Measurements from ENCODE around the gene PTF1A. TPM values are rescaled to one million over a fixed set of nuclear protein-coding genes. Genes with fewer than 3 reads are reported as not detected.

The PTF1A gene
- total RNA-seq, 1 experiment from 2014 or later, result not detected

DNA sequence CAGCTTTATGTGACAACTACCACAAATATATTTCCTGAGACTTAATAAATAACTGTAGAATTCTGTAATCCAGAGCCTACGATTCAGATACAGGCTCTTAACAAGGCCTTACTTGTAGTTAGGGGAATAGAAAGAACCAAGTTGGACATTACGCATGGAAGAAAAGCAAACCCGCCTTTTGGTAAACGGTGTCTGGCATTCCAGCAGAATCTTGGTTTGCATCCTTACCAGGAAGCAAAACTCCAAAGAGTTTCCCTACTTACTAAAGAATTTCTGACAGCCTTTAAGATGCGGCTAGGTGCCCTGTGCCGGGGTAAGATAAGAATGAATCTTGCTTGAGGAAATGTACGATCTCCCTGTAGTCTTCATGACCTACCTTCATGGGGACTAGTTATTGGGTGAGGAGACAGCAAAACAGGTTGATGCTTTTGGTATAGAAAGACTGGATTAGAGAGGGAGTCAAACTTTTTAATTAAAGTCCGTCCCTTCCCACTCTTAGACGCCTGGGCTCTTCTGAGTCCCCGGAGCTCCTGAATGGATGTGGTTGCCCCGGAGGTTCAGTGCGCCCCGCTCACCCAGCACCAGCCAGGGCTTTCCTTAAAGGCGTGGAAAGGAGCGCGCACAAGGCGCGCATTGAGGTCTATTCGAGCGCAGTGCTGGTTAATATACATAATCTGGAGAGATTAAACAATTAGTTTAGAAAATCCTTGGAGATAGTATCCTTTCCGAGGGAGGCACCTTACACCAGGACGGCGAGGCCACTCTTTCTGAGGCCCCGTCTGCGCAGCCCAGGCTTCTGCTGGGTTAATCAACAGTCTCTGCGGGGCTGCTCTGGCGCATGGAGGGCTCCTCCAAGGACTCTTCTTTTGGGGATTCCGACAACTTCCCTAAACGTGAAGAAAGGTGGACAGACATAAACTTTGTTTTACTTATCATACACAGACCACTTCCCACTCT, 11.5 kb downstream of the PTF1A start:
- H3K27me3 ChIP-seq (replicated peaks; ENCODE audit: control insufficient read depth, insufficient read depth, low read length), result peaks cover 2% of the 10 kb centered on the region
- ChIA-PET CTCF (no interaction called here), POLR2A (no interaction called here)
- no peaks in the 10 kb centered on the region for H3K36me3 ChIP-seq (ENCODE audit: control insufficient read depth, insufficient read depth, low read length)
- BruUV-seq (replicated peaks), result no TSS peak
- H3K36me3 Mint-ChIP-seq (ENCODE audit: insufficient read depth, unreplicated experiment), result no peaks in the 10 kb centered on the region
- no peak overlapping the region for H3K27ac Mint-ChIP-seq (ENCODE audit: unreplicated experiment)
- H3K4me1 ChIP-seq, result no peaks in the 10 kb centered on the region
- H3K4me1 Mint-ChIP-seq (ENCODE audit: low read depth, unreplicated experiment), result no peaks in the 10 kb centered on the region
- no peak for DNase-seq
- H3K4me3 Mint-ChIP-seq (ENCODE audit: unreplicated experiment), result no peak overlapping the region
- intact Hi-C loops (cut with micrococcal nuclease; ENCODE audit: unreplicated experiment), result no loop called here
- no peaks in the 10 kb centered on the region for H3K9me3 ChIP-seq
- TF ChIP-seq, protein P1, sequence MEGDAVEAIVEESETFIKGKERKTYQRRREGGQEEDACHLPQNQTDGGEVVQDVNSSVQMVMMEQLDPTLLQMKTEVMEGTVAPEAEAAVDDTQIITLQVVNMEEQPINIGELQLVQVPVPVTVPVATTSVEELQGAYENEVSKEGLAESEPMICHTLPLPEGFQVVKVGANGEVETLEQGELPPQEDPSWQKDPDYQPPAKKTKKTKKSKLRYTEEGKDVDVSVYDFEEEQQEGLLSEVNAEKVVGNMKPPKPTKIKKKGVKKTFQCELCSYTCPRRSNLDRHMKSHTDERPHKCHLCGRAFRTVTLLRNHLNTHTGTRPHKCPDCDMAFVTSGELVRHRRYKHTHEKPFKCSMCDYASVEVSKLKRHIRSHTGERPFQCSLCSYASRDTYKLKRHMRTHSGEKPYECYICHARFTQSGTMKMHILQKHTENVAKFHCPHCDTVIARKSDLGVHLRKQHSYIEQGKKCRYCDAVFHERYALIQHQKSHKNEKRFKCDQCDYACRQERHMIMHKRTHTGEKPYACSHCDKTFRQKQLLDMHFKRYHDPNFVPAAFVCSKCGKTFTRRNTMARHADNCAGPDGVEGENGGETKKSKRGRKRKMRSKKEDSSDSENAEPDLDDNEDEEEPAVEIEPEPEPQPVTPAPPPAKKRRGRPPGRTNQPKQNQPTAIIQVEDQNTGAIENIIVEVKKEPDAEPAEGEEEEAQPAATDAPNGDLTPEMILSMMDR (IDR thresholded peaks at IDR 0.05; ENCODE audit: insufficient read depth in 1 of 2, low read depth in 1 of 2, low read length in 1 of 2, severe bottlenecking in 1 of 2, unreplicated experiment in 1 of 2), result no peak
- H3K9me3 Mint-ChIP-seq (ENCODE audit: unreplicated experiment), result no peaks in the 10 kb centered on the region
- peaks cover 18% of the 10 kb centered on the region for H3K27me3 Mint-ChIP-seq (ENCODE audit: insufficient read depth, unreplicated experiment)
- no peak overlapping the region for H3K4me3 ChIP-seq (ENCODE audit: low read depth, low read length)

DNA sequence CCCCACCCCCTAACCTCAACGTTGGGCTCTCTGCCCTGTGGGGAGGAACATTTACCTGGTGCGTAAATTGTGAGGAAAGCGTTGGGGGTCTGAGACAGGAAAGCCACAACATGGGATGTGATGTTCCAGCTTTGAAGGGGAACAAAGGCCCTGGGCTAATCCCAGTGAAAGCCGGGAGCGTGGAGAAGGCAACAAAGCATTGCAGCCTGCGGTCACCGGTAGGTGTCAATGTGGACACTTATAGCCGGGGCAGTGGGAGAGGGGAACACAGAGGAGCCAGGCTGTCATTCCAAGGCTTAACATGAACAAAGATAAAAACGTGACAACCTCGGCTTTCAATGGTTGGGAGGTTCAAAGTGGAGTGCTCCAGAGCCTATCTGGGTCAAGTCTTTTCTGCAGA, 12.7 kb downstream of the PTF1A start:
- H3K4me1 ChIP-seq, result no peaks in the 10 kb centered on the region
- ChIA-PET POLR2A (no interaction called here), CTCF (no interaction called here)
- Mint-ChIP-seq H3K9me3 (ENCODE audit: unreplicated experiment) (no peaks in the 10 kb centered on the region), H3K4me3 (ENCODE audit: unreplicated experiment) (no peak overlapping the region), H3K27ac (ENCODE audit: unreplicated experiment) (no peak overlapping the region), H3K27me3 (ENCODE audit: insufficient read depth, unreplicated experiment) (peaks cover 24% of the 10 kb centered on the region), H3K4me1 (ENCODE audit: low read depth, unreplicated experiment) (no peaks in the 10 kb centered on the region), H3K36me3 (ENCODE audit: insufficient read depth, unreplicated experiment) (no peaks in the 10 kb centered on the region)
- H3K27me3 ChIP-seq (replicated peaks; ENCODE audit: control insufficient read depth, insufficient read depth, low read length), result peaks cover 2% of the 10 kb centered on the region
- no peak for DNase-seq
- intact Hi-C loops (cut with micrococcal nuclease; ENCODE audit: unreplicated experiment), result no loop called here
- H3K36me3 ChIP-seq (ENCODE audit: control insufficient read depth, insufficient read depth, low read length), result no peaks in the 10 kb centered on the region
- TF ChIP-seq, protein P1 (IDR thresholded peaks at IDR 0.05; ENCODE audit: insufficient read depth in 1 of 2, low read depth in 1 of 2, low read length in 1 of 2, severe bottlenecking in 1 of 2, unreplicated experiment in 1 of 2), result no peak
- no peak overlapping the region for H3K4me3 ChIP-seq (ENCODE audit: low read depth, low read length)
- BruUV-seq (replicated peaks), result no TSS peak
- H3K9me3 ChIP-seq, result no peaks in the 10 kb centered on the region

DNA sequence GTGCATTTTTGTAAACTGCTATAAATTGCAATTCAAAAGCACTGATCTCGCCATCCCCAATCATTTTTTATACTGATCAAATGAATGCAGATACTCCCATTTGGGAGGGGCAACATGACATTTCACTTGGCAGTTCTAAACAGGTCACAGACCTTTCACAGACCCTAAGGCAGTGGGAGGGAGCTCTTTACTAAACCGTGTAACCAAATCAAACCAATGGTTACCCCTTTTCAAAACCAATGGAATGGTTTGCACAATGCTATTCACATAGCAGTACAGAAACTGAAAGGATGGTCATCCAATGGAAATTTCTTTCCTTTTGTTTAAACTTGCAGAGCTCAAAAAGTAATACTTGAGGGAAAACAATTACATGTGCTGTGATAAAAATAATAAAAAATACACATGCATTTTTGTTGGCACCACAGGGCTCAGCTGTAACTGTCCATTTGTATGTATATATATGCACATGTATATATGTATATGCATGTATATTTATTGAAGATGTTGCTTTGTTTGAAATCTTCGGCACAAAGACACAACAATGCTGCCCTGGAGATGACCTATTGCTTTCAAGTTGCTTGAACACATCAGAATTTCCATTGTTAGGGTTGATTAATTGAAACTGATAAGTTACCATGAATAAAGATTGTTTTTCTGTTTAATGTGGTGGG, 14.0 kb downstream of the PTF1A start:
- POLR2A ChIA-PET, result no interaction called here
- H3K4me3 ChIP-seq (ENCODE audit: low read depth, low read length), result no peak overlapping the region
- DNase-seq, result no peak
- Mint-ChIP-seq H3K4me3 (ENCODE audit: unreplicated experiment) (no peak overlapping the region), H3K9me3 (ENCODE audit: unreplicated experiment) (no peaks in the 10 kb centered on the region), H3K4me1 (ENCODE audit: low read depth, unreplicated experiment) (no peaks in the 10 kb centered on the region), H3K36me3 (ENCODE audit: insufficient read depth, unreplicated experiment) (no peaks in the 10 kb centered on the region), H3K27me3 (ENCODE audit: insufficient read depth, unreplicated experiment) (peaks cover 25% of the 10 kb centered on the region), H3K27ac (ENCODE audit: unreplicated experiment) (no peak overlapping the region)
- H3K4me1 ChIP-seq, result no peaks in the 10 kb centered on the region
- intact Hi-C loops (cut with micrococcal nuclease; ENCODE audit: unreplicated experiment), result no loop called here
- H3K36me3 ChIP-seq (ENCODE audit: control insufficient read depth, insufficient read depth, low read length), result no peaks in the 10 kb centered on the region
- CTCF ChIA-PET, result no interaction called here
- no peaks in the 10 kb centered on the region for H3K9me3 ChIP-seq
- TF ChIP-seq, protein P1 (IDR thresholded peaks at IDR 0.05; ENCODE audit: insufficient read depth in 1 of 2, low read depth in 1 of 2, low read length in 1 of 2, severe bottlenecking in 1 of 2, unreplicated experiment in 1 of 2), result no peak
- H3K27me3 ChIP-seq (replicated peaks; ENCODE audit: control insufficient read depth, insufficient read depth, low read length), result peaks cover 2% of the 10 kb centered on the region
- no TSS peak for BruUV-seq (replicated peaks)

Data from Caco-2 (cell line).